HepG2 (cell line): ENCODE data around the gene PAN2. TPM values are rescaled to one million over a fixed set of nuclear protein-coding genes. Genes with fewer than 3 reads are reported as not detected.

ENCODE experiments used
- ATAC-seq: fragments of 200-7000 bp; cut with Tn5 transposase; 3 replicates; pipeline ENCODE4 v1.9.1; 2020; ENCODE audit warnings: mild to moderate bottlenecking, moderate library complexity
- BruUV-seq: library from RNA; stranded (reverse); fragments of 400-500 nt; replicated peaks from 2 replicates; lab custom pipeline; 2021; lab: Mats Ljungman, UMichigan
- CTCF ChIA-PET: fragments of 300-600 bp; formaldehyde crosslinking; extraction: SDS; loops from one replicate; lab custom pipeline; 2021; ENCODE audit warnings: low total read pairs, inconsistent platforms, low intra/inter-chr PET ratio; lab: Yijun Ruan, JAX
- POLR2A ChIA-PET: fragments of 350-600 bp; sonication (Branson Sonifier 250); formaldehyde crosslinking; loops from one replicate; lab custom pipeline; 2020; ENCODE audit warnings: antibody characterized with exemption, inconsistent platforms; lab: Yijun Ruan, JAX
- DNase-seq: peaks from one replicate; pipeline ENCODE4 v3.0.0-alpha.2; 2015; ENCODE audit warnings: low spot score
- FAIRE-seq: peaks from 3 replicates; lab custom pipeline; 2011; peaks lifted over from hg19 to GRCh38; lab: Jason Lieb, UNC
- H2AFZ ChIP-seq: one replicate; pipeline ENCODE4 v1.6.1; 2011; ENCODE audit warnings: low read length, inconsistent platforms
- H3K27ac ChIP-seq: fragments of 300-600 bp; 3 replicates; pipeline ENCODE4 v1.8.0; 2011; ENCODE audit warnings: mixed run types, mild to moderate bottlenecking, mixed read lengths, low read length, inconsistent platforms; ENCODE audit not compliant: insufficient read depth; ENCODE audit errors: extremely low read length
- H3K27me3 ChIP-seq, 2 experiments: fragments of 200-600 bp in 1 of 2; 2 replicates in 1 of 2; 3 replicates in 1 of 2; pipeline versions ENCODE4 v1.6.0 to v1.8.0; 2011; ENCODE audit warnings: low read length in 2 of 2, mild to moderate bottlenecking in 2 of 2, moderate library complexity in 2 of 2, inconsistent platforms in 1 of 2; ENCODE audit not compliant: insufficient read depth in 2 of 2, control insufficient read depth in 1 of 2
- H3K36me3 ChIP-seq, 2 experiments: fragments of 200-600 bp in 1 of 2; replicated peaks in 1 of 2; 2 replicates in 1 of 2; 3 replicates in 1 of 2; pipeline versions ENCODE4 v1.5.1 to v1.8.0; 2011; ENCODE audit warnings: low read length in 2 of 2, inconsistent platforms in 1 of 2; ENCODE audit not compliant: insufficient read depth in 2 of 2, control insufficient read depth in 1 of 2
- H3K4me1 ChIP-seq: 2 replicates; pipeline ENCODE4 v1.5.1; 2012; ENCODE audit warnings: low read length, inconsistent platforms; ENCODE audit not compliant: insufficient read depth
- H3K4me2 ChIP-seq: 2 replicates; pipeline ENCODE4 v1.6.0; 2011; ENCODE audit warnings: low read depth, low read length, inconsistent platforms
- H3K4me3 ChIP-seq, 3 experiments: fragments of 200-600 bp in 1 of 3; sonication (generic), shearing (Covaris generic) in 1 of 3; replicated peaks in 1 of 3; 2 replicates each; pipeline ENCODE4 v1.5.1; 2011 to 2016; ENCODE audit warnings: low read length in 3 of 3, inconsistent platforms in 2 of 3, low read depth in 2 of 3, mild to moderate bottlenecking in 2 of 3, control low read depth in 1 of 3, mixed read lengths in 1 of 3; ENCODE audit not compliant: insufficient read depth in 1 of 3
- H3K79me2 ChIP-seq: one replicate; pipeline ENCODE4 v1.6.1; 2011; ENCODE audit warnings: low read length, inconsistent platforms; ENCODE audit not compliant: insufficient read depth
- H3K9ac ChIP-seq: 2 replicates; pipeline ENCODE4 v1.6.0; 2011; ENCODE audit warnings: mild to moderate bottlenecking, low read depth, low read length, inconsistent platforms; ENCODE audit not compliant: insufficient read depth
- H3K9me3 ChIP-seq: 2 replicates; pipeline ENCODE4 v1.5.1; 2012; ENCODE audit warnings: mild to moderate bottlenecking, low read length
- H4K20me1 ChIP-seq: 2 replicates; pipeline ENCODE4 v1.6.0; 2011; ENCODE audit warnings: inconsistent platforms, mild to moderate bottlenecking, low read length, moderate library complexity; ENCODE audit not compliant: insufficient read depth
- ARHGAP35 ChIP-seq: sonication (generic); formaldehyde crosslinking; IDR thresholded peaks from 2 replicates; pipeline ENCODE4 v1.9.0; 2022; ENCODE audit warnings: mild to moderate bottlenecking, inconsistent platforms, moderate library complexity, missing genetic modification reagents, borderline replicate concordance
- BHLHE40 ChIP-seq: IDR thresholded peaks from 2 replicates; pipeline ENCODE4 v1.6.1; 2011; ENCODE audit warnings: low read length, improper control_type of control experiment
- E2F1 ChIP-seq: sonication (generic); formaldehyde crosslinking; IDR thresholded peaks from 2 replicates; pipeline ENCODE4 v1.5.0; 2020; ENCODE audit warnings: missing genetic modification reagents
- FOXO1 ChIP-seq: sonication (generic); formaldehyde crosslinking; IDR thresholded peaks from 2 replicates; pipeline ENCODE4 v1.4.0; 2020; ENCODE audit warnings: missing genetic modification reagents
- GTF2F1 ChIP-seq: fragments of 150-350 bp; IDR thresholded peaks from 2 replicates; pipeline ENCODE4 v1.6.1; 2014; ENCODE audit warnings: low read length
- KAT2B ChIP-seq: fragments of 150-350 bp; IDR thresholded peaks from 2 replicates; pipeline ENCODE4 v1.6.1; 2014; ENCODE audit warnings: low read depth, low read length, borderline replicate concordance
- KDM5A ChIP-seq: fragments of 200-600 bp; sonication (generic); IDR thresholded peaks from 2 replicates; pipeline ENCODE4 v1.7.0; 2018; ENCODE audit warnings: antibody characterized with exemption, mild to moderate bottlenecking, low read length, borderline replicate concordance
- KDM5B ChIP-seq: sonication (generic); formaldehyde crosslinking; IDR thresholded peaks from 2 replicates; pipeline ENCODE4 v1.4.0; 2020; ENCODE audit warnings: missing genetic modification reagents, mild to moderate bottlenecking, borderline replicate concordance
- LRRFIP1 ChIP-seq: sonication (generic); formaldehyde crosslinking; conservative IDR thresholded peaks from 2 replicates; pipeline ENCODE4 v1.4.0; 2020; ENCODE audit warnings: missing genetic modification reagents
- PATZ1 ChIP-seq: sonication (generic); formaldehyde crosslinking; IDR thresholded peaks from 2 replicates; pipeline ENCODE4 v1.4.0; 2020; ENCODE audit warnings: missing genetic modification reagents
- POLR2G ChIP-seq: fragments of 200-400 bp; formaldehyde crosslinking; IDR thresholded peaks from 2 replicates; pipeline ENCODE4 v1.6.1; 2018; ENCODE audit warnings: mild to moderate bottlenecking, low read depth, low read length, moderate library complexity
- SNAPC2 ChIP-seq: sonication (generic); formaldehyde crosslinking; IDR thresholded peaks from 2 replicates; pipeline ENCODE4 v1.8.1; 2022; ENCODE audit warnings: mild to moderate bottlenecking, missing genetic modification reagents
- ZNF251 ChIP-seq: sonication (generic); formaldehyde crosslinking; IDR thresholded peaks from 2 replicates; pipeline ENCODE4 v1.9.0; 2021; ENCODE audit warnings: mild to moderate bottlenecking, missing genetic modification reagents
- ZNF326 ChIP-seq: sonication (generic); formaldehyde crosslinking; IDR thresholded peaks from 2 replicates; pipeline ENCODE4 v1.4.0; 2020; ENCODE audit warnings: missing genetic modification reagents, borderline replicate concordance
- ZNF335 ChIP-seq: sonication (generic); formaldehyde crosslinking; IDR thresholded peaks from 2 replicates; pipeline ENCODE4 v1.4.0; 2020; ENCODE audit warnings: missing genetic modification reagents
- ZNF44 ChIP-seq: sonication (generic); formaldehyde crosslinking; IDR thresholded peaks from 2 replicates; pipeline ENCODE4 v1.5.1; 2020; ENCODE audit warnings: mild to moderate bottlenecking, missing genetic modification reagents
- ZSCAN29 ChIP-seq: sonication (generic); formaldehyde crosslinking; conservative IDR thresholded peaks from 2 replicates; pipeline ENCODE4 v1.4.0; 2020; ENCODE audit warnings: mild to moderate bottlenecking, missing genetic modification reagents
- WGBS: methylation state at CpG from one replicate; pipeline ENCODE4 v1.1.6; 2017; ENCODE audit warnings: low lambda C conversion rate; 5-methylcytosine and 5-hydroxymethylcytosine counted together
- in situ Hi-C: cut with HindIII; loops from 2 replicates; pipeline ENCODE4 v1.10.0; 2017; ENCODE audit warnings: low pct_unique_long_range_greater_than_20kb; ENCODE audit not compliant: extremely low pct_ligation_motif_present
- intact Hi-C: fragments of 100-400 bp; cut with micrococcal nuclease; formaldehyde crosslinking; loops from one replicate; pipeline ENCODE4 v1.10.0; 2022; ENCODE audit not compliant: unreplicated experiment
- polyA plus RNA-seq, 8 experiments: library from polyadenylated mRNA; depleted of rRNA in 3 of 8; stranded (reverse) in 7 of 8; unstranded in 1 of 8; fragments of >200 nt; fragmentation: Illumina TruSeq in 4 of 8; extraction: Trizol in 4 of 8; gene quantifications; 2 replicates each; pipeline versions ENCODE4 v1.2.1 to v1.2.3, GENCODE V29; 2011 to 2016; ENCODE audit warnings: low read depth in 4 of 8, missing spikeins in 1 of 8, mixed read lengths in 1 of 8; ENCODE audit not compliant: insufficient read depth in 1 of 8
- total RNA-seq, 5 experiments: library from RNA; depleted of rRNA; stranded (reverse); fragments of >200 nt; fragmentation: Illumina TruSeq; extraction: Trizol; gene quantifications; 2 replicates each; pipeline ENCODE4 v1.2.3, GENCODE V29; 2016; ENCODE audit warnings: low read depth in 1 of 5

Gene PAN2
- total and polyA plus RNA-seq, 2 of the 13 experiments (the other 11 are each of a cell fraction or from before 2014, with no cell fraction given): 27.2 to 61.1 TPM

GRCh38 chr12:56296295-56296694 is 37.5 kb downstream of the PAN2 start (continued):
- TF ChIP-seq PATZ1 (CRISPR knock-in tag) (no peak), BHLHE40 (no peak), FOXO1 (CRISPR knock-in tag) (no peak), ZNF335 (CRISPR knock-in tag) (0 out of 2 replicates have a peak, but pooled peaks have one; percentile 41), LRRFIP1 (CRISPR knock-in tag) (no peak)

GRCh38 chr12:56293795-56294194 is 40.0 kb downstream of the PAN2 start:
- Histone ChIP-seq H2AFZ (no peak overlapping the region), H3K79me2 (peaks cover 79% of the 10 kb centered on the region), H3K4me1 (peaks cover 71% of the 10 kb centered on the region), H3K9ac (no peak overlapping the region), H3K4me2 (no peak overlapping the region), H3K36me3 (peaks cover 2 to 25% of the 10 kb centered on the region in 2 experiments; a peak in 4 of 5 replicates), H3K4me3 (no peak overlapping the region), H3K27me3 (no peaks in the 10 kb centered on the region), H3K27ac (no peak overlapping the region), H3K9me3 (no peaks in the 10 kb centered on the region), H4K20me1 (peaks cover 5% of the 10 kb centered on the region; the same call in 1 of the 2 replicates)
- WGBS: 92% methylated on average over 5 of the region's 5 CpGs
- ATAC-seq: no peak
- CTCF ChIA-PET: no interaction called here
- intact Hi-C loops: no loop called here
- in situ Hi-C loops: no loop called here
- no peak for DNase-seq
- no TSS peak for BruUV-seq
- POLR2A ChIA-PET: no interaction called here
- no peak for FAIRE-seq
- no peak for TF ChIP-seq KDM5A
- no peak for TF ChIP-seq ZNF251 (CRISPR knock-in tag)
- TF ChIP-seq POLR2G: no peak
- TF ChIP-seq GTF2F1: no peak
- no peak for TF ChIP-seq E2F1 (CRISPR knock-in tag)
- TF ChIP-seq ZNF44 (CRISPR knock-in tag): no peak
- TF ChIP-seq ZNF326 (CRISPR knock-in tag): no peak
- TF ChIP-seq ARHGAP35 (CRISPR knock-in tag): no peak
- TF ChIP-seq SNAPC2: no peak
- TF ChIP-seq ZSCAN29 (CRISPR knock-in tag): no peak
- TF ChIP-seq KAT2B: no peak
- TF ChIP-seq KDM5B (CRISPR knock-in tag): no peak
